Measurements from ENCODE around the gene PKM. TPM values are rescaled to one million over a fixed set of nuclear protein-coding genes. Genes with fewer than 3 reads are reported as not detected.

PKM gene
- polyA plus RNA-seq, 1 experiment, result 2,533 TPM

DNA sequence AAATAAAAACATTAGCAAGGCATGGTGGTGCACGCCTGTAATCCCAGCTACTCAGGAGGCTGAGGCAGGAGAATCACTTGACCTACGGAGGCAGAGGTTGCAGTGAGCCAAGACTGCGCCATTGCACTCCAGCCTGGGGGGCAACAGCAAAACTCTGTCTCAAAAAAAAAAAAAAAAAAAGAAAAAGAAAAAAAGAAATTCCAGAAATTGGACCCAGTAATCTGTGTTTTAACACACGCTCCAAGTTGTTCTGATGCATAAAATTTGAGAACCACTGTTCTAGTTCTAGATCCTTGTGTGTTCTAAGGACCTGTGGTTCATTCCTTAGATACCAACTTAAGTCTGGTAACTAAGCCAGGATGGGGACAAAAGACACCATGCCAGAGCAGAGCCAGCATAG is 38.7 kb upstream of the PKM start:
- peaks cover 10% of the 10 kb centered on the region for H3K36me3 ChIP-seq (ENCODE audit: control insufficient read depth, insufficient read depth, low read length)
- no peak for DNase-seq (ENCODE audit: low read depth)
- no peaks in the 10 kb centered on the region for H3K27me3 ChIP-seq (ENCODE audit: control insufficient read depth, insufficient read depth, low read length)
- ChIA-PET POLR2A (no interaction called here), CTCF (interaction anchor here (1.2 to 2.2 kb wide), 2 partner anchors 9 to 70 kb away, joined by 3 to 5 read pairs; no protein-coding TSS in a partner anchor)
- TF ChIP-seq, protein P1, sequence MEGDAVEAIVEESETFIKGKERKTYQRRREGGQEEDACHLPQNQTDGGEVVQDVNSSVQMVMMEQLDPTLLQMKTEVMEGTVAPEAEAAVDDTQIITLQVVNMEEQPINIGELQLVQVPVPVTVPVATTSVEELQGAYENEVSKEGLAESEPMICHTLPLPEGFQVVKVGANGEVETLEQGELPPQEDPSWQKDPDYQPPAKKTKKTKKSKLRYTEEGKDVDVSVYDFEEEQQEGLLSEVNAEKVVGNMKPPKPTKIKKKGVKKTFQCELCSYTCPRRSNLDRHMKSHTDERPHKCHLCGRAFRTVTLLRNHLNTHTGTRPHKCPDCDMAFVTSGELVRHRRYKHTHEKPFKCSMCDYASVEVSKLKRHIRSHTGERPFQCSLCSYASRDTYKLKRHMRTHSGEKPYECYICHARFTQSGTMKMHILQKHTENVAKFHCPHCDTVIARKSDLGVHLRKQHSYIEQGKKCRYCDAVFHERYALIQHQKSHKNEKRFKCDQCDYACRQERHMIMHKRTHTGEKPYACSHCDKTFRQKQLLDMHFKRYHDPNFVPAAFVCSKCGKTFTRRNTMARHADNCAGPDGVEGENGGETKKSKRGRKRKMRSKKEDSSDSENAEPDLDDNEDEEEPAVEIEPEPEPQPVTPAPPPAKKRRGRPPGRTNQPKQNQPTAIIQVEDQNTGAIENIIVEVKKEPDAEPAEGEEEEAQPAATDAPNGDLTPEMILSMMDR (IDR thresholded peaks at IDR 0.05; ENCODE audit: insufficient read depth, low read depth, low read length), result no peak
- H3K4me3 ChIP-seq (ENCODE audit: low read depth, low read length), result no peak overlapping the region

DNA sequence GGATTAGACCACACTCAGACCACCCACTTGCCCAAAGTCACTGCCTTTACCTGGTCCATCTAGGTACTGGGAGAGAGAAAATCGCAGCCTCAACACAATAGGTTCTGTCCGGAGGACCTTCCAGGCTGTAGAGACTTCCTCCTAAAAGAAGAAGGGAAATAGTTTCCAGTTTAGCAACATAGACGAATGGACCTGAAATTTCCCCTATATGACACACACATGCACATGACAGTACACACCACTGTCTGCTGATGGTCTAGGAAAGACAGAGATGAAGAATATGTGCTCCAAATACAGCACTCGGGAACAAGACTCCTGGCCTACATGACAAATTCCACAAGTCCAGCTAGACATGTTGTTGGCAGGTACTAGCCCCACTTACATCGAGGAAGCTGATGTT is 34.0 kb upstream of the PKM start:
- ChIA-PET CTCF (no interaction called here), POLR2A (no interaction called here)
- no peak overlapping the region for H3K4me3 ChIP-seq (ENCODE audit: low read depth, low read length)
- peaks cover 20% of the 10 kb centered on the region for H3K36me3 ChIP-seq (ENCODE audit: control insufficient read depth, insufficient read depth, low read length)
- H3K27me3 ChIP-seq (ENCODE audit: control insufficient read depth, insufficient read depth, low read length), result no peaks in the 10 kb centered on the region
- no peak for DNase-seq (ENCODE audit: low read depth)
- TF ChIP-seq, protein P1 (IDR thresholded peaks at IDR 0.05; ENCODE audit: insufficient read depth, low read depth, low read length), result no peak

DNA sequence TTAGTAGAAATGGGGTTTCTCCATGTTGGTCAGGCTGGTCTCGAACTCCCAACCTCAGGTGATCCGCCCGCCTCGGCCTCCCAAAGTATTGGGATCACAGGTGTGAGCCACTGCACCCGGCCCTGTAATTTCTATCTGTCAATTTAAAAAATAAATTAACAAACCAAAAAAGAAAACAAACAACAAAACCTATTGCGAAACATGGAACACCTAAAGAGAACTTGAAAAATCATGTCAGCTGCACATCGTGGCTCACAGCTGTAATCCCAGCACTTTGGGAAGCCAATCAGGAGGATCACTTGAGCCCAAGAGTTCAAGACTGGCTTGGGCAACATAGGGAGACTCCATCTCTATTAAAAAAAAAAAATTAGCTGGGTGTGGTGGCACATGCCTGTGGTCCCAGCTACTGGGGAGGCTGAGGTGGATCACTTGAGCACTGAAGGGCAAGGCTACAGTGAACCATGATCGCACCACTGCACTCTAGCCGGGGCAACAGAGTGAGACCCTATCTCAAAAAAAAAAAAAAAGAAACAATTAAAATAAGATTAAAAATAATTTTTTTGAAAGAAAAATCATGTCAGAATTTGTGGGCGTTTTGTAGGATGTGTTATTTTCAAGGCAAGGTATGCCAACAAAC is 21.8 kb upstream of the PKM start:
- no peak overlapping the region for H3K4me3 ChIP-seq (ENCODE audit: low read depth, low read length)
- TF ChIP-seq, protein P1 (IDR thresholded peaks at IDR 0.05; ENCODE audit: insufficient read depth, low read depth, low read length), result no peak
- CTCF ChIA-PET, result interaction anchor here (0.6 to 0.8 kb wide), 2 partner anchors 52 to 409 kb away, joined by 3 to 4 read pairs; no protein-coding TSS in a partner anchor
- DNase-seq (ENCODE audit: low read depth), result no peak
- H3K27me3 ChIP-seq (ENCODE audit: control insufficient read depth, insufficient read depth, low read length), result no peaks in the 10 kb centered on the region
- peaks cover 17% of the 10 kb centered on the region for H3K36me3 ChIP-seq (ENCODE audit: control insufficient read depth, insufficient read depth, low read length)
- POLR2A ChIA-PET, result no interaction called here

DNA sequence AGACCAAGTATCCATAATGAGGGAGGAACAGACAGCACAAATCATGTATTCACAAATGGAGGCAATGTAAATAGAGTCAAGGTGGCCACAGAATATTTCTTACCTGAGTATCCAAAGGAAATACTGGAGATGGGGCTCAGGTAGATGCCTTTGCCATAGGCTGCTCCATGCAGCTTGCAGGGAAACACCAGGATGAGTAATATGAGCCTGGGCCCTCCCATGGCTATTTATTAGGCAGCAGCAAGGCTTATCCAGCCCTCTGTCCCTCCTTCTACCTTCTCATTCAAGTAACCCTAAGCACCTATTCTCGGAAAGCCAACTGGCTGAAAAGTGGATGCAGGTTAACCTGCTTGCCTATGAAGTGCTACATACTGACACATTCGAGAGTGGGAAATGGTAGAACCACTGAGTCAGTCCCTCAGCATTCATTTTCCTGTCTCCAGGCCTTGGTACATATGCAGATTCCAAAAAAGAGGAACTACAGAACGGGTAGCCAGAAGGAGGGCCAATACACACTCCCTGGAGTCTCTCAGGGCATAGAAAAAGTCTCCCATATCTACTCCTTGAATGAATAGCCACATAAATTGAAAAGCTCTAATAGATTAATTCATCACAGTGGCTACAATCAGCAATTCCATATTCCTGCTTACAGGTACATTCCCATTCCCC is 18.3 kb upstream of the PKM start:
- CTCF ChIA-PET, result no interaction called here
- Histone ChIP-seq H3K36me3 (ENCODE audit: control insufficient read depth, insufficient read depth, low read length) (peaks cover 17% of the 10 kb centered on the region), H3K4me3 (ENCODE audit: low read depth, low read length) (no peak overlapping the region), H3K27me3 (ENCODE audit: control insufficient read depth, insufficient read depth, low read length) (no peaks in the 10 kb centered on the region)
- no peak for DNase-seq (ENCODE audit: low read depth)
- TF ChIP-seq, protein P1 (IDR thresholded peaks at IDR 0.05; ENCODE audit: insufficient read depth, low read depth, low read length), result no peak
- POLR2A ChIA-PET, result no interaction called here

DNA sequence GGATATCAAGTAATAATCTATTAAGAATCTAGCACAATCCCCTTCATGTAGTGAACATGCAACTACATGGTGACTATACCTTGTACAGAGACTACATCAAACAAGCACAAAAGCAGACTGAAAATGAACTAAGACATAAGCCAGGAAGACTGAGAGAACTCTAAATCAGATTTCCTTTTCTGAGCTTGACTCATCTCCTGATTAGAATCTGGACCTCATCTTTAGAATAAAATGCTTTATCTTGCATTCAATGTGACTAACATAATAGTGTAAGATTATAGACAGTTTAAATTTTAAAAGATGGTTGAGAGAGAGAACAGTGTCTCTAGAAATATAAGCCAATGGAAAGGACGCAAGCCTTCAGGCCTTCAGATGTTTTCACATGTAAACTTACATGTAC is 17.5 kb upstream of the PKM start:
- ChIA-PET POLR2A (no interaction called here), CTCF (no interaction called here)
- Histone ChIP-seq H3K4me3 (ENCODE audit: low read depth, low read length) (no peak overlapping the region), H3K36me3 (ENCODE audit: control insufficient read depth, insufficient read depth, low read length) (peaks cover 15% of the 10 kb centered on the region), H3K27me3 (ENCODE audit: control insufficient read depth, insufficient read depth, low read length) (no peaks in the 10 kb centered on the region)
- DNase-seq (ENCODE audit: low read depth), result no peak
- TF ChIP-seq, protein P1 (IDR thresholded peaks at IDR 0.05; ENCODE audit: insufficient read depth, low read depth, low read length), result no peak

Measured in BJ (cell line).